ENCODE measurements around the gene ABCB9.

The ABCB9 gene

DNA sequence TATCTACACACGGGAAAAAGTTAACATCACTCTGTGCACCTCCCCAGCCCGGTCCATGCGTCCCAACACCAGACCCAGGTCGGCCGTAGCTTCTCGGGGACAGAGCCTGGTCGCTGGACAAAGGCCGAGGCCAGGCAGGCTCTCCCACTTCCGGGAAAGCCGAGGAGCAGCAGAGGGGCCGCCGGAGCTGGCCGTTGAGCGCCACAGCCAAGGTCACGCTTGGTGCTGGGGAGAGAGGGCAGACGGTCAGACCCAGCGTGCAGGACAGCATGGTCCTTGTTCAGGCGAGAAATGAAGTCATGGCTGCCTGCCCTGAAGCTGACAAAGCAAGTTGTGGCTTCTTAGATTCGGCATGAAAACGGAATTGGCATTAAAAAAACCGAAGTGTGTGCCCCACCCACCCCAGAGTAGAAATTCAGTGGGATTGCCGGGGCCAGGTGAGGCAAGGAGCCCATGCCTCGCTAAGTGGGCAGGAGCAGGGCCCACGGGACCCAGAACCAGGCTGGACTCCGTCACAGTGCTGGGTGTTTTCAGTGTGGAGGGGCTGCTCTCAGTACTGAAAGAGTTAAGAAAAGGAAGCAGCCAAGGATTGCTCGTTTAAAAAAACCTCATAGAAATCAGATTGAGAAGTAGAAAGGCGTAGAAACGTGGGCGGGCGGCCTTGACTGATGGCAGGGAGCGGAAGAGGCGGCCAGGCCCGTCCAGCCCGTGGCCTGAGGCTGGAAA, 18.5 kb upstream of the ABCB9 start:
- H3K9me3 Mint-ChIP-seq = no peaks in the 10 kb centered on the region
- no peak for DNase-seq
- no peaks in the 10 kb centered on the region for H3K36me3 Mint-ChIP-seq (ENCODE audit: low read depth)
- TF ChIP-seq, protein P1, sequence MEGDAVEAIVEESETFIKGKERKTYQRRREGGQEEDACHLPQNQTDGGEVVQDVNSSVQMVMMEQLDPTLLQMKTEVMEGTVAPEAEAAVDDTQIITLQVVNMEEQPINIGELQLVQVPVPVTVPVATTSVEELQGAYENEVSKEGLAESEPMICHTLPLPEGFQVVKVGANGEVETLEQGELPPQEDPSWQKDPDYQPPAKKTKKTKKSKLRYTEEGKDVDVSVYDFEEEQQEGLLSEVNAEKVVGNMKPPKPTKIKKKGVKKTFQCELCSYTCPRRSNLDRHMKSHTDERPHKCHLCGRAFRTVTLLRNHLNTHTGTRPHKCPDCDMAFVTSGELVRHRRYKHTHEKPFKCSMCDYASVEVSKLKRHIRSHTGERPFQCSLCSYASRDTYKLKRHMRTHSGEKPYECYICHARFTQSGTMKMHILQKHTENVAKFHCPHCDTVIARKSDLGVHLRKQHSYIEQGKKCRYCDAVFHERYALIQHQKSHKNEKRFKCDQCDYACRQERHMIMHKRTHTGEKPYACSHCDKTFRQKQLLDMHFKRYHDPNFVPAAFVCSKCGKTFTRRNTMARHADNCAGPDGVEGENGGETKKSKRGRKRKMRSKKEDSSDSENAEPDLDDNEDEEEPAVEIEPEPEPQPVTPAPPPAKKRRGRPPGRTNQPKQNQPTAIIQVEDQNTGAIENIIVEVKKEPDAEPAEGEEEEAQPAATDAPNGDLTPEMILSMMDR (IDR thresholded peaks at IDR 0.05) = no peak
- peak overlapping the region; percentile 21 for H3K27ac Mint-ChIP-seq
- no peaks in the 10 kb centered on the region for H3K27me3 Mint-ChIP-seq (ENCODE audit: low read depth, poor library complexity)
- peaks cover 50% of the 10 kb centered on the region for H3K4me1 Mint-ChIP-seq
- H3K4me3 Mint-ChIP-seq = peak overlapping the region; percentile 66

DNA sequence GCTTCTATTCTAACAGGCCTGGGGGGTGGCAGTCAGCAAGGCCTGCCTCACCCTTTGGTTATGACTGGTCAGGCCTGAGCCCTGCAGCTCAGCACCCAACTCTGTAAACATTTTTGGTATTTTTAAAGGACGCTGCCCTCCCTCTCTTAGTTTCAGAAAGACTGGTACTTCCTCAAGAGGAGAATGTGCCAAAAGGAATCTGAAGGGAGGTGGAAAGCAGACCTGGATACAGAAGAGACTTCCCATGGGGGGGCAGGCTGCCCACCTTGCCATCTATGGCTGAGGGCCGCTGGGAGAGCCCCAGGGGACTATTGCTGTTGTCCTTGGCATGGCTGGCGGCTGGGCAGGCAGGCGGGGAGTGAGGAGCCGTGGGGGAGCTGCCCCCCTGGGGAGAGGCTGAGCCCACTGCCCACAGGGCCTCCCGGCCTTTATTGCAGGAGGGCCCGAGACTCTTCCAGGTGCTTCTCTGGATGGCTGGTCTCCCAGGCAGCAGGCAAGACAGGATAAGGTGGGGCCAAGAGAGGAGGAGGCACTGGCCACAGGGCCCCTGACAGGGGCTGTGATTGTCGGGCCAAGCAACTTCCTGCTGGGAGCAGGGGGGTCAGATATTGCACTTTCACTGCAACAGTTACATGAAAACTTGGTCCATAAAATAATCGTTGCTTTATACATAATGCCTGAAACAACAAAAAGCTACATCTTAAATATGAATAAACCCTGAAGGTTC, 17.7 kb upstream of the ABCB9 start:
- DNase-seq = peak; percentile 10
- Mint-ChIP-seq H3K36me3 (ENCODE audit: low read depth) (no peaks in the 10 kb centered on the region), H3K4me3 (peak overlapping the region; percentile 66), H3K9me3 (no peaks in the 10 kb centered on the region), H3K4me1 (peaks cover 57% of the 10 kb centered on the region), H3K27me3 (ENCODE audit: low read depth, poor library complexity) (no peaks in the 10 kb centered on the region), H3K27ac (peak overlapping the region; percentile 85)
- TF ChIP-seq, protein P1 (IDR thresholded peaks at IDR 0.05) = no peak

DNA sequence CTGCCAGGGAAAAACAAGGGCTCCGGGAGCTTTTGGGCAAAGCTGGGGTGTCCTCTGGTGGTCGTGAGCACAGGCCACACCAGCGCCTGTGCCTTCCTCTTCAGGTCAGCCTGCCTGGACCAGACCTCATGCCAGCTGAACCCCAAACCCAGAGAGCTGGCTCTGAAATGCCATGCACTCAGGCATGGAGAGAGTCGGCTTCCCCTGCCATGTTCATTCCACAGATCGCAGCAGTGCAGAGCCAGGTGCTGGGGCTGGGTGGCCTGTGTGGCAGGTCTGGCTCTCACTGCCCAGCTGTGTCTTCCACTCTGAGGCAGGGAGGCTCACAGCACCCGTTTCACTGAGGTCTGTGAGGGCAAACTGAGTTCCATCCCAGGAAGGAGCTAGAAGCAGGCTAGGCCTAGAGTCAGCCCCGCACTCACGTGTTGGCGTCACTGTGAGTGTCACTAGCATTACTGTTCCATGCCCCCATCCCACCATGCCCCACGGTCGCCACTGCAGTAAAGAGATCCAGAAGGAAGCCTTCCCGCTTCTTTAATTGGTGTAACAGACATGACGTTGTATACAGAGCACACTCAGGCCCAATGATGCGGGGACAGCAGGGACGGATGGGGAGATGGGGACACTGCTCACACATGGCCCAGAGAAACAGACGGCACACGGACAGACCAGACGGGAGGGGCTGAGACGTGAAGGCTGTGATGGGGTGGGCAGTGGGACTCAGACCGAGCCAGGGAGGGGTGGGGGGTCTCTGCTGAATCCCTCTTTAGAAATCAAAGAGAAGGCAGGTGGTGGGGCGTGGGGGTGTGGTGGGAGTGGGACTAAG, 16.9 kb upstream of the ABCB9 start:
- TF ChIP-seq, protein P1 (IDR thresholded peaks at IDR 0.05) = no peak
- Mint-ChIP-seq H3K27ac (peak overlapping the region; percentile 85), H3K4me3 (peak overlapping the region; percentile 66), H3K36me3 (ENCODE audit: low read depth) (no peaks in the 10 kb centered on the region), H3K27me3 (ENCODE audit: low read depth, poor library complexity) (no peaks in the 10 kb centered on the region), H3K9me3 (no peaks in the 10 kb centered on the region), H3K4me1 (peaks cover 59% of the 10 kb centered on the region)
- peak; percentile 4 for DNase-seq

DNA sequence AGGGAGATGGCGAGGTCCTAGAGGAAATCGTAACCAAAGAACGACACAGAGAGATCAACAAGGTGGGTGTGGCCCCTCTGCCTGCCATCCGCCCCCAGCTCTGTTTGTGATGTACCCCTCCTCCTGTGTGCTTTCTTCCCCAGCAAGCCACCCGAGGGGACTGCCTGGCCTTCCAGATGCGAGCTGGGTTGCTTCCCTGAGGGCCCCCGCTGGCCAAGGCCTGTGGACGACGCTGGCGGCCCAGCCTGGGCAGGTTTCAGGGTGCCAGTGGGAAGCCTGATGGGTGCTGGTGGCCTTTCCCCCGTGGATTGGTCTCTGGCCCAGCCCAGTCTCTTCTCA, 16.2 kb upstream of the ABCB9 start:
- Mint-ChIP-seq H3K36me3 (ENCODE audit: low read depth) (no peaks in the 10 kb centered on the region), H3K4me3 (peak overlapping the region; percentile 89), H3K4me1 (peaks cover 63% of the 10 kb centered on the region), H3K27ac (no peak overlapping the region), H3K27me3 (ENCODE audit: low read depth, poor library complexity) (no peaks in the 10 kb centered on the region), H3K9me3 (no peaks in the 10 kb centered on the region)
- TF ChIP-seq, protein P1 (IDR thresholded peaks at IDR 0.05) = no peak
- DNase-seq = peak; percentile 3

DNA sequence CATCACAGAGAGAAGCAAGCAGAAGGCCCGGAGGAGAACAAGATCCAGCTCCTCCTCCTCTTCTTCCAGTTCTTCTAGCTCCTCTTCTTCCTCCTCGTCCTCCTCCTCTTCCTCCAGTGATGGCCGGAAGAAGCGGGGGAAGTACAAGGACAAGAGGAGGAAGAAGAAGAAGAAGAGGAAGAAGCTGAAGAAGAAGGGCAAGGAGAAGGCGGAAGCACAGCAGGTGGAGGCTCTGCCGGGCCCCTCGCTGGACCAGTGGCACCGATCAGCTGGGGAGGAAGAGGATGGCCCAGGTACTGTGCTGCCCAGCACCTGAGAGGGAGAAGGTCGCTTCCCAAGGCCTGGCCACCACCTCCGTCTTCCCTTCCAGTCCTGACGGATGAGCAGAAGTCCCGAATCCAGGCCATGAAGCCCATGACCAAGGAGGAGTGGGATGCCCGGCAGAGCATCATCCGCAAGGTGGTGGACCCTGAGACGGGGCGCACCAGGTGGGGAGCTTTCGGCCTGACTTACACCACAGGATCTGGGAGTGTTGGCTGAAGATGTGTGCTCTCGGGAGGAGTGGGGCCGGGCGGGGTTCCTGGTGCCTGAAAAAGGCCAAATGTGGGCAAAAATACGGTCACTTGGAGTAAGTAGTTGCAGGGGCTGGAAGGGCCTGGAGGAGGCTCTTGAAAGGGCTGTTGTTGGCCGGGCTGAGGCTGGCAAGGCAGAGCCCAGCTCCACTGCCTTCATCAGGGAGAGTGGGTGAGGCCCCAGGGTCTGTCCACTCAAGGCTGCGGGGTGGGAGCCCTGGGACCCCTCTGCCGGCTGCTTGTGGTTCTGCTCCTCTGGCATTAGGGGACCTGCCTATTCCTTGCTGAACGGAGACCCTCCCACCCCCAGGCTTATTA, 15.6 kb upstream of the ABCB9 start:
- TF ChIP-seq, protein P1 (IDR thresholded peaks at IDR 0.05) = no peak
- DNase-seq = peak; percentile 4
- H3K27me3 Mint-ChIP-seq (ENCODE audit: low read depth, poor library complexity) = no peaks in the 10 kb centered on the region
- H3K36me3 Mint-ChIP-seq (ENCODE audit: low read depth) = no peaks in the 10 kb centered on the region
- H3K4me3 Mint-ChIP-seq = peak overlapping the region; percentile 89
- H3K4me1 Mint-ChIP-seq = peaks cover 63% of the 10 kb centered on the region
- H3K9me3 Mint-ChIP-seq = no peaks in the 10 kb centered on the region
- H3K27ac Mint-ChIP-seq = no peak overlapping the region

Measured in nephron progenitor cell (in vitro differentiated cells).